Prostate gland (tissue), 2 donors: ENCODE measurements around the gene DLGAP4. TPM values are rescaled to one million over a fixed set of nuclear protein-coding genes. Genes with fewer than 3 reads are reported as not detected.
"Not testable (repeated sequence)": the region's sequence is repeated elsewhere in the genome, so short reads cannot be mapped to it uniquely, and the experiment has no call there.

Source experiments
- DNase-seq: peaks from one replicate; pipeline ENCODE4 v3.0.0-alpha.2; 2019; ENCODE audit warnings: low spot score
- H3K27ac ChIP-seq, 2 donors: fragments of 200-600 bp; sonication (generic); 2 replicates each; pipeline ENCODE4 v1.5.1; 2017 to 2019
- H3K27me3 ChIP-seq: fragments of 200-600 bp; sonication (generic); replicated peaks from 2 replicates; pipeline ENCODE4 v1.5.1; 2019; ENCODE audit not compliant: insufficient read depth
- H3K36me3 ChIP-seq, 2 donors: fragments of 200-600 bp; sonication (generic); 1 replicate in 1 of 2; 2 replicates in 1 of 2; pipeline versions ENCODE4 v1.5.1 to v1.8.1; 2017 to 2019
- H3K4me1 ChIP-seq: fragments of 200-600 bp; sonication (generic); replicated peaks from 2 replicates; pipeline ENCODE4 v1.5.1; 2019
- H3K4me3 ChIP-seq, 2 donors: fragments of 200-600 bp; sonication (generic); 2 replicates each; pipeline ENCODE4 v1.5.1; 2017 to 2019
- H3K9me3 ChIP-seq: fragments of 200-600 bp; sonication (generic); 2 replicates; pipeline ENCODE4 v1.5.1; 2017
- CTCF ChIP-seq, 4 experiments: fragments of 200-600 bp in 2 of 4; fragments of 450-650 bp in 2 of 4; sonication (generic) in 2 of 4; IDR thresholded peaks; 1 replicate in 3 of 4; 2 replicates in 1 of 4; pipeline ENCODE4 v1.5.1; 2016 to 2019; ENCODE audit warnings: antibody characterized with exemption in 4 of 4, mild to moderate bottlenecking in 2 of 4, moderate library complexity in 2 of 4
- POLR2A ChIP-seq: fragments of 450-650 bp; IDR thresholded peaks from one replicate; pipeline ENCODE4 v1.6.1; 2016; ENCODE audit warnings: antibody characterized with exemption, mild to moderate bottlenecking
- POLR2AphosphoS5 ChIP-seq: sonication (generic); formaldehyde crosslinking; IDR thresholded peaks from one replicate; pipeline ENCODE4 v1.6.1; 2017; ENCODE audit warnings: antibody characterized with exemption
- WGBS: methylation state at CpG from one replicate; pipeline ENCODE4 v1.1.5; 2018; 5-methylcytosine and 5-hydroxymethylcytosine counted together
- intact Hi-C: fragments of 100-400 bp; cut with DNase I; formaldehyde crosslinking; loops from one replicate; pipeline ENCODE4 v1.14.2; 2022
- total RNA-seq, 2 donors: library from RNA; depleted of rRNA; stranded (reverse); fragments of >200 nt; gene quantifications; one replicate each; pipeline ENCODE4 v1.1.0, GENCODE V29; 2016

The DLGAP4 gene
- total RNA-seq, 2 donors from 2014 or later, result 38.0 to 104 TPM

- 62% methylated on average over 9 of the region's 9 CpGs for WGBS
- H3K27me3 ChIP-seq, result no peaks in the 10 kb centered on the region
- H3K9me3 ChIP-seq, result no peaks in the 10 kb centered on the region
- DNase-seq, result no peak
- intact Hi-C loops, result no loop called here
- H3K4me3 ChIP-seq, result no peak overlapping the region
- TF ChIP-seq CTCF (IDR thresholded peaks at IDR 0.05) (no peak), POLR2AphosphoS5 (no peak), POLR2A (no peak)
- peaks cover 14% of the 10 kb centered on the region for H3K4me1 ChIP-seq
- H3K27ac ChIP-seq, result peak overlapping the region; percentile 77
- no peaks in the 10 kb centered on the region for H3K36me3 ChIP-seq
These were observed 165.9 kb downstream of the DLGAP4 start for GRCh38 chr20:36471885-36472636.

GRCh38 chr20:36472637-36473090, 166.5 kb downstream of the DLGAP4 start:
- no peak overlapping the region for H3K4me3 ChIP-seq
- H3K27me3 ChIP-seq, result no peaks in the 10 kb centered on the region
- WGBS, result under 1% methylated on average over 5 of the region's 6 CpGs
- peak; percentile 69 for DNase-seq
- H3K27ac ChIP-seq, result peak overlapping the region; percentile 77
- intact Hi-C loops, result no loop called here
- H3K4me1 ChIP-seq, result peaks cover 9% of the 10 kb centered on the region
- no peaks in the 10 kb centered on the region for H3K9me3 ChIP-seq
- H3K36me3 ChIP-seq, result no peaks in the 10 kb centered on the region
- TF ChIP-seq POLR2AphosphoS5, result peak; percentile 50
- no peak for TF ChIP-seq CTCF (IDR thresholded peaks at IDR 0.05)

GRCh38 chr20:36473164-36473563, 167.0 kb downstream of the DLGAP4 start:
- Histone ChIP-seq H3K27me3 (no peaks in the 10 kb centered on the region), H3K36me3 (no peaks in the 10 kb centered on the region), H3K9me3 (no peaks in the 10 kb centered on the region), H3K4me1 (peaks cover 4% of the 10 kb centered on the region), H3K27ac (peak overlapping the region; percentile 77), H3K4me3 (no peak overlapping the region)
- intact Hi-C loops, result no loop called here
- 39% methylated on average over 2 of the region's 2 CpGs for WGBS
- TF ChIP-seq POLR2AphosphoS5 (no peak), CTCF (IDR thresholded peaks at IDR 0.05) (no peak), POLR2A (no peak)
- no peak for DNase-seq

- H3K27me3 ChIP-seq, result no peaks in the 10 kb centered on the region
- no peaks in the 10 kb centered on the region for H3K36me3 ChIP-seq
- no peaks in the 10 kb centered on the region for H3K9me3 ChIP-seq
- DNase-seq, result no peak
- TF ChIP-seq POLR2A, result no peak
- no peak for TF ChIP-seq POLR2AphosphoS5
- no peak for TF ChIP-seq CTCF (IDR thresholded peaks at IDR 0.05)
- H3K27ac ChIP-seq, result no peak overlapping the region
- H3K4me3 ChIP-seq, result no peak overlapping the region
- 8% methylated on average over 1 of the region's 1 CpG for WGBS
- H3K4me1 ChIP-seq, result no peaks in the 10 kb centered on the region
- intact Hi-C loops, result no loop called here
These were observed 168.4 kb downstream of the DLGAP4 start for GRCh38 chr20:36474563-36474962.

GRCh38 chr20:36475054-36475453, 168.9 kb downstream of the DLGAP4 start:
- H3K4me3 ChIP-seq, H3K36me3 ChIP-seq, intact Hi-C loops, H3K4me1 ChIP-seq, H3K27ac ChIP-seq, H3K9me3 ChIP-seq, H3K27me3 ChIP-seq, DNase-seq: not testable (repeated sequence)
- whole genome bisulfite sequencing, result 86% methylated on average over 8 of the region's 8 CpGs
